ENCODE data around the gene DOHH.
"Not testable (repeated sequence)": the region's sequence is repeated elsewhere in the genome, so short reads cannot be mapped to it uniquely, and the experiment has no call there.

Gene DOHH

GRCh38 chr19:3535563-3535965, 35.1 kb upstream of the DOHH start:
- DNase-seq (ENCODE audit: low read depth) = no peak
- H3K4me3 ChIP-seq (ENCODE audit: low read depth, low read length) = no peak overlapping the region

DNA sequence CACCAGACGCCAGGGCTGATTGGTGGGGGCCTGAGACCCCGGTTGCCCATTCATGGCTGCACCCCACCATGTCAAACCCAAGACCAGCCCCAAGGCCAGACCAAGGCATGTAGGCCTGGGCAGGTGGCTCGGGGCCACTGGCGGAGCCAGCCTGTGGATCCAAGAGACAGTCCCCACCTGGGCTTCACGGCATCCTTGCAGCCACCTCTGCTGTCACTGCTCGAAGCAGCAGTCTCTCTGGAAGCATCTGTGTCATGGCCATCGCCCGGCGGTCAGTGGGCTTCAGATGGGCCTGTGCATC, 34.7 kb upstream of the DOHH start:
- no peak overlapping the region for H3K4me3 ChIP-seq (ENCODE audit: low read depth, low read length)
- DNase-seq (ENCODE audit: low read depth) = no peak

DNA sequence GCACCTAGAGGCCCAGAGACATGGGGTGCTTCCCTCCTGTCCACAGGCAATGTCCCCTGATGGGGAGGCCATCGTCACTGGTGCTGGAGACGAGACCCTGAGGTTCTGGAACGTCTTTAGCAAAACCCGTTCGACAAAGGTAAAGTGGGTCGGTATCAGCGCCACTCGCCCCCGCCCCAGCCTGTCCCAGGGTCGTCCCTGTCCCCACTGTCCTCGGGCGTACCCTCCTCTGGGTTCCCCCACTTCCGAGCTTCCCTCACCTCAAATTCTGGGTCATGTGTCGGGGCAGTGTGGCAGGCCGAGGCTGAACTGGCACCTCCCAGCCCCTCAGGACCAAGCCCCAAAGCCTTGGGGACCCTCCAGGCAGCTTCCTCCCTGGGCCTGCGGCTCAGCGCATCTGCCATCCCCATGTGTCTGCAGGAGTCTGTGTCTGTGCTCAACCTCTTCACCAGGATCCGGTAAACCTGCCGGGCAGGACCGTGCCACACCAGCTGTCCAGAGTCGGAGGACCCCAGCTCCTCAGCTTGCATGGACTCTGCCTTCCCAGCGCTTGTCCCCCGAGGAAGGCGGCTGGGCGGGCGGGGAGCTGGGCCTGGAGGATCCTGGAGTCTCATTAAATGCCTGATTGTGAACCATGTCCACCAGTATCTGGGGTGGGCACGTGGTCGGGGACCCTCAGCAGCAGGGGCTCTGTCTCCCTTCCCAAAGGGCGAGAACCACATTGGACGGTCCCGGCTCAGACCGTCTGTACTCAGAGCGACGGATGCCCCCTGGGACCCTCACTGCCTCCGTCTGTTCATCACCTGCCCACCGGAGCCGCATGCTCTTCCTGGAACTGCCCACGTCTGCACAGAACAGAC, 34.1 kb upstream of the DOHH start:
- no peak overlapping the region for H3K4me3 ChIP-seq (ENCODE audit: low read depth, low read length)
- no peak for DNase-seq (ENCODE audit: low read depth)

DNA sequence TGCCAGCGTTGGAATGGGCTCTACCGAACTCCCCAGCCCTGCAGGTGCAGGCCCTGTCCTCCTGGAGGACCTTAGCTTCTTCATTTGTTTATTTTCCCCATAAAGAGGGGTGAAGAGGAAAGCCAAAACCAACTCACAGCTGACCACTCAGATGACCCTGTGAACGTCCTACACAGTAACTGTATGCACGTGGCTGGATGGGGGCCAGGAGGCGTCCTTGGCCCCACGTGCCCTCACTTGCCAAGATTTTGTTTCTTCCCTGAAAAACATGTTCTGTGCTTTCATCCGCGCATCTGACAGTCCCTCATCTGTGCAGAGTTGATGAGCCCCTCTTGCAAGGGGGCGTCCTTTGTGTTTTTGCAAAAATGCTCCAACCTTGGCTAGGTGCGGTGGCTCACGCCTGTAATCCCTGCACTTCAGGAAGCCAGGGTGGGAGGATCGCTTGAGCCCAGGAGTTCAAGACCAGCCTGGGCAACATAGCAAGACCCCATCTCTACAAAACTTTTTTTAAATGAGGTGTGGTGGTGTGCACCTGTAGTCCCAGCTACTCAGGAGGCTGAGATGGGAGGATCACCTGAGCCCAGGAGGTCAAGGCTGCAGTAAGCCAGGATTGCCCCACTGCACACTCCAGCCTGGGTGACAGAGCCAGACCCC, 33.2 kb upstream of the DOHH start:
- H3K4me3 ChIP-seq (ENCODE audit: low read depth, low read length) = no peak overlapping the region
- DNase-seq (ENCODE audit: low read depth) = no peak

DNA sequence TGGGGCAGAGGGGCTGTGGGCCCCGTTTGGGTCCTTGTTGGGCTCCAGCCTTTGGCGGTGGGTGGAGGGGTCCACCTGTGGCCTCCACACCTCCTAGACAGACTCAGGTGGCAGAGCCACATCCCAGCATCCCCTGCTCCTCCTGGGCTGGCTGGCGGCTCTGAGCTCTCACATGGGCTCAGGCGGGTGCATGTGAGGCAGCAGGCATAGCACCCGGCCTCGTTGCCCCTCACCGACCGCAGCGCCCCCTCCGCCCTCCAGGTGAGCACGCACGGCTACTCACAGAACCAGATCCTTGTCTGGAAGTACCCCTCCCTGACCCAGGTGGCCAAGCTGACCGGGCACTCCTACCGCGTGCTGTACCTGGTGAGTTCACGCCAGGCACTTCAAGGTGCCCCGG, 32.6 kb upstream of the DOHH start:
- no peak overlapping the region for H3K4me3 ChIP-seq (ENCODE audit: low read depth, low read length)
- DNase-seq (ENCODE audit: low read depth) = no peak

GRCh38 chr19:3532154-3532786, 31.8 kb upstream of the DOHH start:
- DNase-seq (ENCODE audit: low read depth) = no peak
- H3K4me3 ChIP-seq (ENCODE audit: low read depth, low read length) = no peak overlapping the region

GRCh38 chr19:3531716-3532115, 31.2 kb upstream of the DOHH start:
- no peak for DNase-seq (ENCODE audit: low read depth)
- H3K4me3 ChIP-seq (ENCODE audit: low read depth, low read length) = no peak overlapping the region

GRCh38 chr19:3530389-3530788, 29.9 kb upstream of the DOHH start:
- no peak overlapping the region for H3K4me3 ChIP-seq (ENCODE audit: low read depth, low read length)
- no peak for DNase-seq (ENCODE audit: low read depth)

- not testable (repeated sequence) for DNase-seq (ENCODE audit: low read depth); H3K4me3 ChIP-seq (ENCODE audit: low read depth, low read length)
Measured at GRCh38 chr19:3529299-3529698, 28.8 kb upstream of the DOHH start.

DNA sequence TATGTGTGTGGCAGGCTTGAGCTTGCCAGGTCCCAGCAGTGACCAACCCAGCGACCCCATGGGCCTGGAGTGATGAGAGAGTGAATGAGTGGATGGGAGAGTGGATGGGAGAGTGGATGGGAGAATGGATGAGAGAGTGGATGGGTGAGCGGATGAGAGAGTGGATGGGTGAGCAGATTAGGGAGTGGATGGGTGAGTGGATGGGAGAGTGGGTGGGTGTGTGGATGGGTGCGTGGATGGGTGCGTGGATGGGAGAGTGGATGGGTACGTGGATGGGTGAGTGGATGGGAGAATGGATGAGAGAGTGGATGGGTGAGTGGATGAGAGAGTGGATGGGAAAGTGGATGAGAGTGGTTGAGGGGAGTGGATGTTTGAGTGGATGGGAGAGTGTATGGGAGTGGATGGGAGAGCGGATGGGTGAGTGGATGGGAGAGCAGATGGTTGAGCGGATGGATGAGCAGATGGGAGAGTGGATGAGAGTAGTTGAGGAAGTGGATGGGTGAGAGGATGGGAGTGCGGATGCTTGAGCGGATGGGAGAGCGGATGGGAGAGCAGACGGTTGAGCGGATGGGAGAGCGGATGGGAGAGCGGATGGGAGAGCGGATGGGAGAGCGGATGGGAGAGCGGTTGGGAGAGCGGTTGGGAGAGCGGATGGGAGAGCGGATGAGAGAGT, 28.2 kb upstream of the DOHH start:
- no peak for DNase-seq (ENCODE audit: low read depth)
- H3K4me3 ChIP-seq (ENCODE audit: low read depth, low read length) = no peak overlapping the region

DNA sequence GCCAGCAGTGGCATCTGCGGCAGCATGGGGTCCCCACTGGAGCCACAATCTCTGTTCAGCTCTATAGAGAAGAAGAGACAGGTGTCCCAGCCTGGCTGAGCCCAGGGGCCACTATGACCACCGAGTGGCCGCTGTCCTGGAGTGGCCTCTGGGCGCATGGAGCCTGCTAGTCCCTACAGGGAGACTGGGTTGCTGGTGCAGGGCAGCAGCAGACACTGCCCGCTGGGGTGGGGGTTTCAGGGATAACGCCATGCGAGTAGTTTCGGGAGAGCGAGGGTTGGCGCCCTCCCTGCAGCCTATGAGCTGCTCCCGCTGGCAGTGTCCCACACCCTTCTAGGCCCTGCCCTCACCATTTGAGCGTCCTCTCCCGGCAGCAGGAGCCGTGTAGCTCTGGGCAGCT, 27.6 kb upstream of the DOHH start:
- no peak overlapping the region for H3K4me3 ChIP-seq (ENCODE audit: low read depth, low read length)
- DNase-seq (ENCODE audit: low read depth) = no peak

GRCh38 chr19:3527238-3527910, 26.9 kb upstream of the DOHH start:
- no peak overlapping the region for H3K4me3 ChIP-seq (ENCODE audit: low read depth, low read length)
- no peak for DNase-seq (ENCODE audit: low read depth)

GRCh38 chr19:3526507-3527237, 26.2 kb upstream of the DOHH start:
- H3K4me3 ChIP-seq (ENCODE audit: low read depth, low read length) = no peak overlapping the region
- DNase-seq (ENCODE audit: low read depth) = no peak

GRCh38 chr19:3524904-3525451, 24.5 kb upstream of the DOHH start:
- DNase-seq (ENCODE audit: low read depth) = no peak
- H3K4me3 ChIP-seq (ENCODE audit: low read depth, low read length) = no peak overlapping the region

DNA sequence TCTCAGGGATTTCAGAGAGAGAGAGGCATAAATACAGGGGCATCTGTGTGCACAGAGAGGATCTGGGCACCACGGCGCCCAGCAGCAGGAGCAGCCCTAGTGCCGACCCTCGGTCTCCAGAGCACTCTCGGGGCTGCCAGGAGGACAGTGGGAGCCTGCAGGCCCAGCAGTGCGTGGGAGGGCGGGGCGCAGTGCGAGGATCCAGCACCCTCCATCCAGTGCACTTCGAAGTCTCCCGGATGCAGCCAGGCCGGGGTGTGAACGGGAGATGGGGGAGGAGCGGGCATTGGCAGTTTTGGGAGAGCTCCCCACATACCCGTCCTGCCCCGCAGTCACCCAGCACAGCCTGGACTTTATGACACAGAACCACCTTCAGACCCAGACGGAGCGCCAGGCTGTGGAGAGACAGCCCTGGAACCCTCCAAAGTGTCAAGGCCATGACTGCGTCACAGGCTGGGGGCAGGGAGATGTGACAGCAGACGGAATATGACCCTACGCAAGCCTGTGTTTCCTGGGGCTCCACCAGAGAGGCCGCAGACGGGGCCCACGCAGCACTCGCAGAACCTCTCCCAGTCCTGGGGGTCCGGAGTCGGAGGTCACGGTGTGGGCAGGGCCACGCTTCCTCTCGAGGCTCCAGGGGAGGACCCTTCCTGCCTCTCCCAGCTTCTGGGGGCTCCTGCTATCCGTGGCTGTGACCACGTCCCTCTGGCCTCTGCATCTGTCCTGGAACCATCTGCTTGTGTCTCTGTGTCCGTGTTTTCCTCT, 23.8 kb upstream of the DOHH start:
- DNase-seq (ENCODE audit: low read depth) = no peak
- no peak overlapping the region for H3K4me3 ChIP-seq (ENCODE audit: low read depth, low read length)

- no peak overlapping the region for H3K4me3 ChIP-seq (ENCODE audit: low read depth, low read length)
- no peak for DNase-seq (ENCODE audit: low read depth)
Measured at GRCh38 chr19:3523361-3524077, 23.0 kb upstream of the DOHH start.

All from skeletal muscle cell (primary cell).